Right lobe of liver (tissue), 6 donors: ENCODE measurements around the gene OR52W1. TPM values are rescaled to one million over a fixed set of nuclear protein-coding genes. Genes with fewer than 3 reads are reported as not detected.

Experiments
- ATAC-seq, 4 donors: fragments of 200-7000 bp; cut with Tn5 transposase; one replicate each; pipeline ENCODE4 v1.9.1; 2020; ENCODE audit warnings: mild to moderate bottlenecking in 4 of 4, moderate library complexity in 4 of 4
- DNase-seq, 3 donors: peaks; one replicate each; pipeline ENCODE4 v3.0.0-alpha.2; 2020
- H3K27ac ChIP-seq, 3 donors: fragments of 200-600 bp; one replicate each; pipeline ENCODE4 v1.8.0; 2022
- H3K27me3 ChIP-seq, 2 donors: fragments of 200-600 bp; one replicate each; pipeline ENCODE4 v1.8.0; 2022
- H3K36me3 ChIP-seq, 4 donors: fragments of 200-600 bp; sonication (generic) in 1 of 4; one replicate each; pipeline versions ENCODE4 v1.5.1 to v1.8.0; 2017 to 2022; ENCODE audit warnings: control low read depth in 1 of 4
- H3K4me1 ChIP-seq, 4 donors: fragments of 200-600 bp; sonication (generic) in 1 of 4; one replicate each; pipeline versions ENCODE4 v1.5.1 to v1.8.0; 2017 to 2022; ENCODE audit warnings: control low read depth in 1 of 4
- H3K4me3 ChIP-seq, 3 donors: fragments of 200-600 bp; one replicate each; pipeline ENCODE4 v1.8.0; 2022
- H3K9me3 ChIP-seq, 4 donors: fragments of 200-600 bp; sonication (generic) in 1 of 4; one replicate each; pipeline versions ENCODE4 v1.5.1 to v1.8.0; 2017 to 2022; ENCODE audit warnings: control low read depth in 1 of 4
- POLR2A ChIP-seq: fragments of 450-650 bp; IDR thresholded peaks from one replicate; pipeline ENCODE4 v1.6.1; 2017; ENCODE audit warnings: antibody characterized with exemption, mild to moderate bottlenecking
- whole genome bisulfite sequencing: methylation state at CpG from one replicate; pipeline ENCODE4 v1.1.6; 2018; ENCODE audit warnings: low coverage, low lambda C conversion rate; ENCODE audit not compliant: insufficient coverage; ENCODE audit errors: missing lambda C conversion rate; 5-methylcytosine and 5-hydroxymethylcytosine counted together
- intact Hi-C, 2 donors: fragments of 100-400 bp; cut with DNase I; formaldehyde crosslinking; loops; one replicate each; pipeline versions ENCODE4 v1.11.2 to v1.14.1; 2022
- total RNA-seq, 6 experiments: library from RNA; depleted of rRNA in 2 of 6; stranded (reverse); fragments of >200 nt in 2 of 6; fragmentation: NEBNext Ultra II Directional in 3 of 6; extraction: Animal tissue kit (Norgen Biotek cat#: 25700) in 3 of 6; gene quantifications; one replicate each; pipeline versions ENCODE4 v1.1.0 to v1.2.4, GENCODE V29; 2016 to 2023
- TF ChIP-seq, protein P1 (sequence below), 4 donors: fragments of 200-600 bp in 3 of 4; fragments of 450-650 bp in 1 of 4; IDR thresholded peaks; one replicate each; pipeline versions ENCODE4 v1.5.1 to v1.8.0; 2016 to 2022; ENCODE audit warnings: antibody characterized with exemption in 4 of 4, mild to moderate bottlenecking in 2 of 4
- donor health status: DM: no; HTN: yes; CAD: no.
- donor health status: DM: no; HTN: no; CAD: no.
- donor health status: DM: no; HTN: no; CAD: no.
- donor health status: DM: no; HTN: yes; CAD: no.
- donor health status: DM: no; HTN: yes; CAD: no.

Gene OR52W1
- total RNA-seq, 6 experiments from 2014 or later = not detected

DNA sequence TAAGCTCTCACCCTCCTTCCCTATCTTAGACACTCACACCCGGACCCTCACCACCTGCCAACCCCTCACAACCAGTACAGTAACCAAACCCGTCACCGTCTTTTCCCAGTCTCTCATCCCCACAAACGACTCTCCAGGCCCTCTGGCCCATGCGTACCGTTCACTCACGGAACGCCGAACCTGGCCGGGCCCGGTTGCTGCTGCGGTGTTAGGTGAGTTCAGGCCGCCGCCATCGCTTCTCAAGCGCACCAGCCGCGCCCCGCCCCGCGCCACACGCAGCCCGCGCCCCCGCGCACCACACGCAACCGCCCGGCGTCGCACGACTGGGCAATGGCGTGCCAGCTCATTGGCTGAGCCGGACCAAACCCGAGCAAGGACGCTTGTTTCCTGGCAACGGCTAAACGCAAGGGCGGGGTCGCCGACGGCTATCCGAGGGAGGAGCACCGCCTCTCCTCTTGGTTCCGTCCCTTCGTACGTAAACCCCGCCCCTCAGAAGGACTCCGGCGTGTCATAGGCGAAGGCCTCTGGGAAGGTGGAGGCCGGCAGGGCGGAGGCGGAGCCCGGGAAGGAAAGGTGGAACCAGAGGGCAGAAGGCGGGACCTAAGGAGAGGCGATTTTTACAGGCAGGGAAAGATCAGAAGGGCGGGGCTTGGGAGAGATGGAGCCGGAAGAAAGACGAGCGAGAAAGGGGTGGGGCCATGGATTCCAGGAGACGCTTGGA, 35.5 kb downstream of the OR52W1 start, which contains the start of gene FHIP1B:
FHIP1B (minus strand) TSS at position 250 of the 721 bp plus-strand sequence. CDS start 10,120 bp downstream, outside the sequence.
- Histone ChIP-seq H3K4me3 (peak within 1 kb of the TSS; percentile 72 to 78 (median 74)), H3K9me3 (no peaks in the 10 kb centered on the region), H3K27ac (peak within 1 kb of the TSS in 2 of 3 donors; percentile 60 to 61), H3K36me3 (no peaks in the 10 kb centered on the region), H3K4me1 (peaks cover 0 to 22% (median 7%) of the 10 kb centered on the region in 4 donors), H3K27me3 (no peaks in the 10 kb centered on the region)
- peak; percentile 95 to 98 (median 96) for ATAC-seq
- WGBS = 0% methylated on average over 37 of the region's 62 CpGs
- TF ChIP-seq, protein P1, sequence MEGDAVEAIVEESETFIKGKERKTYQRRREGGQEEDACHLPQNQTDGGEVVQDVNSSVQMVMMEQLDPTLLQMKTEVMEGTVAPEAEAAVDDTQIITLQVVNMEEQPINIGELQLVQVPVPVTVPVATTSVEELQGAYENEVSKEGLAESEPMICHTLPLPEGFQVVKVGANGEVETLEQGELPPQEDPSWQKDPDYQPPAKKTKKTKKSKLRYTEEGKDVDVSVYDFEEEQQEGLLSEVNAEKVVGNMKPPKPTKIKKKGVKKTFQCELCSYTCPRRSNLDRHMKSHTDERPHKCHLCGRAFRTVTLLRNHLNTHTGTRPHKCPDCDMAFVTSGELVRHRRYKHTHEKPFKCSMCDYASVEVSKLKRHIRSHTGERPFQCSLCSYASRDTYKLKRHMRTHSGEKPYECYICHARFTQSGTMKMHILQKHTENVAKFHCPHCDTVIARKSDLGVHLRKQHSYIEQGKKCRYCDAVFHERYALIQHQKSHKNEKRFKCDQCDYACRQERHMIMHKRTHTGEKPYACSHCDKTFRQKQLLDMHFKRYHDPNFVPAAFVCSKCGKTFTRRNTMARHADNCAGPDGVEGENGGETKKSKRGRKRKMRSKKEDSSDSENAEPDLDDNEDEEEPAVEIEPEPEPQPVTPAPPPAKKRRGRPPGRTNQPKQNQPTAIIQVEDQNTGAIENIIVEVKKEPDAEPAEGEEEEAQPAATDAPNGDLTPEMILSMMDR (IDR thresholded peaks at IDR 0.05) = peak in 1 of 4 donors; percentile 10
- peak; percentile 25 for TF ChIP-seq POLR2A
- DNase-seq = peak; percentile 100
- intact Hi-C loops = no loop called here

DNA sequence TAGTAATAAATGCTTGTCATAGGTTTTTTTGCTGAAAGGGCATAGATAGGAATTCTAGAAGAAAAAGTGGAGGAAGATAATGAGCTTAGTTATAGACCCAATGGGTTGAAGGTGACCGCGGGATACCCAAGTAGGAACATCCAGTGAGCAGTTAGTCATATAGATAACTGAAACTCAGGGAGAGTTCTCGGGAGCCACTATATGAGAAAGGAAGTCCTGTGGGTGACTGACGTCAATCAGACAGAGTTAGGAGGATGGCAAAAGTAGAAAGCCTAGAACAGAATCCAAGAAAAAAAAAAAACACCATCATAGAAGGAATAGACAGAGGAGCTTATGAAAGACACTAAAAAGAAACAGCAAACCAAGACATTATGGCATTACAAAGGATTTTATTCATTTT, 38.2 kb downstream of the OR52W1 start:
- Histone ChIP-seq H3K36me3 (no peaks in the 10 kb centered on the region), H3K9me3 (no peaks in the 10 kb centered on the region), H3K4me1 (peaks cover 0 to 12% (median 4%) of the 10 kb centered on the region in 4 donors), H3K4me3 (no peak overlapping the region), H3K27me3 (no peaks in the 10 kb centered on the region), H3K27ac (no peak overlapping the region)
- DNase-seq = no peak
- 57% methylated on average over 4 of the region's 4 CpGs for WGBS
- ATAC-seq = no peak
- TF ChIP-seq, protein P1 (IDR thresholded peaks at IDR 0.05) = no peak
- no peak for TF ChIP-seq POLR2A
- intact Hi-C loops = no loop called here

DNA sequence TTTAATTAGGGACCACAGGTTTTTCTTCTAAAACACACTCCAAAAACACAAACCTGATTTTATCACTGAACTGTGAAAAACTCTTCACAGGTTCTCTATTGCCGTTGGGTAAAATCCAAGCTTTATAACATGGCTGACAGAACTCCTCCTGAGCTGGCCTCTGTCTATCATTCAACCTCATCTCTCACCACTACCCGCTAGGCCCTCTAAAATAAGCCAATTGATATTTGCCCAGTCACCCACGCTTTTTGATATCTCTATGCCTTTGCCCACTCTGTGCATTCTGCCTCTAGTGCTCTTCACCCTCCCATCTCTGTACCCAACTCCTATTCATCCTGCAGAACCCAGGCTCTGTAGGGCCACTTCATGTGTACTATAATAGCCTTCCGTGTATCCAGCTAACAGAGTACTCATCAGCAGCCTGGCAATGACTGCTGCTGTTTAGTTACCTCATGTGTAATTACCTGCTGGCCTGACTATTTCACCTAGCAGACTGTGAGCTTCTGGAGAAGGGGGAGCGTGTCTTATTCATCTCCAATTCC, 38.8 kb downstream of the OR52W1 start:
- ATAC-seq = no peak
- no peak for DNase-seq
- Histone ChIP-seq H3K27me3 (no peaks in the 10 kb centered on the region), H3K9me3 (no peaks in the 10 kb centered on the region), H3K27ac (no peak overlapping the region), H3K36me3 (no peaks in the 10 kb centered on the region), H3K4me3 (no peak overlapping the region), H3K4me1 (peaks cover 0 to 12% (median 4%) of the 10 kb centered on the region in 4 donors)
- TF ChIP-seq, protein P1 (IDR thresholded peaks at IDR 0.05) = no peak
- TF ChIP-seq POLR2A = no peak
- 75% methylated on average over 5 of the region's 5 CpGs for WGBS
- intact Hi-C loops = no loop called here

DNA sequence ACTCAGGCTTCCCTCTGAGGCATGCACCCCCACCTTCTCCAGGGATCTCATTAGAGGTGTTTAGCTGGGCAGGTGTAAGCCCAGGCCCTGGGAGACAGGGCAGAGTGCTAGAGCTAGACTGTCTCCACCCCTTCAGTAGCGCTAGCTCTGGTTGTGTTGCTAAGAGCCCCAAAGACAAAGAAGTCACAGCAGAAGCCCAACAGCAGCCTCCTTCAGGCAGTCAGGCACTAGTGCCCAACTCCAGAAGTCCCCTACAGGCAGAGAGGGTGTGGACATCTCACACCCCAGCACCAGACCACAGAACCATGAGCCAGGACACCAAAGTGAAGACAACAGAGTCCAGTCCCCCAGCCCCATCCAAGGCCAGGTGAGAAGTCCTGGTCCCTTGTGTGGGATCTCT, 39.9 kb downstream of the OR52W1 start, which contains the start of gene CNGA4:
CNGA4 (plus strand) TSS at position 188 of the 400 bp plus-strand sequence; CDS start at position 306, 118 bp downstream.
- intact Hi-C loops = no loop called here
- Histone ChIP-seq H3K27me3 (no peaks in the 10 kb centered on the region), H3K4me3 (no peak within 1 kb of the TSS), H3K4me1 (peaks cover 0 to 1% (median 0%) of the 10 kb centered on the region in 4 donors), H3K27ac (no peak within 1 kb of the TSS), H3K36me3 (no peaks in the 10 kb centered on the region), H3K9me3 (no peaks in the 10 kb centered on the region)
- no CpG with 5 or more reads among the region's 1 CpG for WGBS
- no peak for DNase-seq
- TF ChIP-seq POLR2A = no peak
- TF ChIP-seq, protein P1 (IDR thresholded peaks at IDR 0.05) = no peak
- ATAC-seq = no peak
